Stomach (tissue), 9 donors: ENCODE data around the gene RPL4. TPM values are rescaled to one million over a fixed set of nuclear protein-coding genes. Genes with fewer than 3 reads are reported as not detected.

Experiments
- DNase-seq, 2 donors: peaks; one replicate each; pipeline versions ENCODE4 v3.0.0 to v3.0.0-alpha.2; 2013 to 2019
- H3K27ac ChIP-seq, 5 donors: fragments of 200-600 bp in 4 of 5; sonication (generic) in 4 of 5; one replicate each; pipeline ENCODE4 v1.5.1; 2013 to 2019; ENCODE audit warnings: mild to moderate bottlenecking in 1 of 5, moderate library complexity in 1 of 5
- H3K27me3 ChIP-seq, 3 donors: fragments of 200-600 bp; sonication (generic); one replicate each; pipeline ENCODE4 v1.5.1; 2017 to 2019; ENCODE audit warnings: mixed run types in 1 of 3
- H3K36me3 ChIP-seq, 4 donors: fragments of 200-600 bp; sonication (generic); 1 replicate in 3 of 4; 2 replicates in 1 of 4; pipeline ENCODE4 v1.5.1; 2016 to 2019
- H3K4me1 ChIP-seq, 4 donors: fragments of 200-600 bp; sonication (generic); one replicate each; pipeline ENCODE4 v1.5.1; 2016 to 2019
- H3K4me3 ChIP-seq, 4 donors: fragments of 200-600 bp; sonication (generic) in 3 of 4; one replicate each; pipeline ENCODE4 v1.5.1; 2016 to 2019; ENCODE audit warnings: mild to moderate bottlenecking in 1 of 4
- H3K9me3 ChIP-seq, 4 donors: fragments of 200-600 bp; sonication (generic); one replicate each; pipeline ENCODE4 v1.5.1; 2016 to 2019
- CTCF ChIP-seq, 7 experiments: fragments of 450-650 bp in 4 of 7; fragments of 200-600 bp in 3 of 7; sonication (generic) in 3 of 7; IDR thresholded peaks; one replicate each; pipeline ENCODE4 v1.5.1; 2016 to 2019; ENCODE audit warnings: antibody characterized with exemption in 7 of 7, control low read depth in 2 of 7, mild to moderate bottlenecking in 1 of 7
- EP300 ChIP-seq: sonication (generic); formaldehyde crosslinking; IDR thresholded peaks from one replicate; pipeline ENCODE4 v1.6.1; 2017; ENCODE audit warnings: antibody characterized with exemption
- POLR2A ChIP-seq, 4 donors: fragments of 450-650 bp; IDR thresholded peaks; one replicate each; pipeline ENCODE4 v1.6.1; 2016; ENCODE audit warnings: antibody characterized with exemption in 4 of 4, control low read depth in 2 of 4, mild to moderate bottlenecking in 1 of 4, moderate library complexity in 1 of 4
- POLR2AphosphoS5 ChIP-seq, 3 donors: sonication (generic); formaldehyde crosslinking; IDR thresholded peaks; one replicate each; pipeline ENCODE4 v1.6.1; 2016; ENCODE audit warnings: antibody characterized with exemption in 3 of 3
- WGBS, 5 donors: extraction: QIAGEN DNeasy Blood & Tissue Kit in 3 of 5; methylation state at CpG; one replicate each; pipeline versions ENCODE4 v1.1.5 to v1.1.7; 2013 to 2018; 5-methylcytosine and 5-hydroxymethylcytosine counted together
- intact Hi-C: fragments of 100-400 bp; cut with DNase I; formaldehyde crosslinking; loops from one replicate; pipeline ENCODE4 v1.15.1; 2023; ENCODE audit warnings: low total_unique reads
- polyA plus RNA-seq, 3 donors: library from polyadenylated mRNA; stranded (reverse); fragments of 200-250 nt; gene quantifications; one replicate each; pipeline ENCODE4 v1.2.3, GENCODE V29; 2013
- total RNA-seq, 5 donors: library from RNA; depleted of rRNA; stranded (reverse); fragments of >200 nt; gene quantifications; one replicate each; pipeline versions ENCODE4 v1.1.0 to v1.2.3, GENCODE V29; 2014 to 2016
- donor health status: healthy with polysubstance abuse.
- donor health status: Bipolar disorder and iron deficiency.
- donor health status: healthy.

The RPL4 gene
- total and polyA plus RNA-seq, 8 donors = 994 to 4,395 (median 2,511) TPM

GRCh38 chr15:66489179-66489791 is 15.4 kb downstream of the RPL4 start:
- no peaks in the 10 kb centered on the region for H3K9me3 ChIP-seq
- no peak overlapping the region for H3K4me3 ChIP-seq
- 71 to 81% (median 79%) methylated on average over 6 of the region's 6 CpGs for WGBS, 5 donors
- DNase-seq = no peak
- H3K36me3 ChIP-seq = peaks cover 22 to 99% (median 96%) of the 10 kb centered on the region in 4 donors
- no peak overlapping the region for H3K27ac ChIP-seq
- no peak for TF ChIP-seq EP300
- no peak for TF ChIP-seq POLR2A (IDR thresholded peaks at IDR 0.05)
- no peak for TF ChIP-seq CTCF (IDR thresholded peaks at IDR 0.05)
- TF ChIP-seq POLR2AphosphoS5 (IDR thresholded peaks at IDR 0.05) = no peak
- intact Hi-C loops = no loop called here
- H3K4me1 ChIP-seq = peaks cover 0 to 19% (median 4%) of the 10 kb centered on the region in 4 donors
- H3K27me3 ChIP-seq = no peaks in the 10 kb centered on the region

- DNase-seq = no peak
Observed at GRCh38 chr15:66488525-66488924, 16.1 kb downstream of the RPL4 start.

GRCh38 chr15:66486887-66487286 is 17.8 kb downstream of the RPL4 start:
- Histone ChIP-seq H3K9me3 (no peaks in the 10 kb centered on the region), H3K4me3 (no peak overlapping the region), H3K4me1 (peaks cover 0 to 17% (median 4%) of the 10 kb centered on the region in 4 donors), H3K27ac (no peak overlapping the region), H3K27me3 (no peaks in the 10 kb centered on the region), H3K36me3 (peaks cover 20 to 88% (median 85%) of the 10 kb centered on the region in 4 donors)
- intact Hi-C loops = no loop called here
- TF ChIP-seq EP300 (no peak), CTCF (IDR thresholded peaks at IDR 0.05) (no peak), POLR2AphosphoS5 (IDR thresholded peaks at IDR 0.05) (no peak), POLR2A (IDR thresholded peaks at IDR 0.05) (no peak)
- DNase-seq = no peak
- 88 to 96% (median 93%) methylated on average over 3 of the region's 3 CpGs for WGBS, 5 donors

More at GRCh38 chr15:66488525-66488924, 16.1 kb downstream of the RPL4 start:
- TF ChIP-seq CTCF (IDR thresholded peaks at IDR 0.05) = no peak
- no peak for TF ChIP-seq EP300
- no peak for TF ChIP-seq POLR2A (IDR thresholded peaks at IDR 0.05)
- TF ChIP-seq POLR2AphosphoS5 (IDR thresholded peaks at IDR 0.05) = no peak
- 93 to 99% (median 95%) methylated on average over 4 to 5 of the region's 5 CpGs for WGBS, 5 donors
- Histone ChIP-seq H3K4me3 (no peak overlapping the region), H3K27ac (no peak overlapping the region), H3K9me3 (no peaks in the 10 kb centered on the region), H3K4me1 (peaks cover 0 to 12% (median 4%) of the 10 kb centered on the region in 4 donors), H3K36me3 (peaks cover 22 to 91% (median 89%) of the 10 kb centered on the region in 4 donors), H3K27me3 (no peaks in the 10 kb centered on the region)
- intact Hi-C loops = no loop called here

- TF ChIP-seq CTCF (IDR thresholded peaks at IDR 0.05) (no peak), POLR2AphosphoS5 (IDR thresholded peaks at IDR 0.05) (no peak), EP300 (no peak), POLR2A (IDR thresholded peaks at IDR 0.05) (no peak)
- intact Hi-C loops = no loop called here
- Histone ChIP-seq H3K4me1 (peaks cover 0 to 10% (median 3%) of the 10 kb centered on the region in 4 donors), H3K27ac (no peak overlapping the region), H3K27me3 (no peaks in the 10 kb centered on the region), H3K9me3 (no peaks in the 10 kb centered on the region), H3K4me3 (no peak overlapping the region), H3K36me3 (peaks cover 16 to 77% (median 73%) of the 10 kb centered on the region in 4 donors)
- WGBS, 5 donors = 90 to 94% (median 91%) methylated on average over 4 to 5 of the region's 5 CpGs
- no peak for DNase-seq
Observed at GRCh38 chr15:66484539-66485112, 20.0 kb downstream of the RPL4 start.
